Measurements from ENCODE around the gene LAMA5. TPM values are rescaled to one million over a fixed set of nuclear protein-coding genes. Genes with fewer than 3 reads are reported as not detected.
A peak's percentile ranks its signal among the peaks of the same experiment; 100 is the strongest.

Gene LAMA5
- total and polyA plus RNA-seq, 7 donors: 1.8 to 409 (median 56.5) TPM

DNA sequence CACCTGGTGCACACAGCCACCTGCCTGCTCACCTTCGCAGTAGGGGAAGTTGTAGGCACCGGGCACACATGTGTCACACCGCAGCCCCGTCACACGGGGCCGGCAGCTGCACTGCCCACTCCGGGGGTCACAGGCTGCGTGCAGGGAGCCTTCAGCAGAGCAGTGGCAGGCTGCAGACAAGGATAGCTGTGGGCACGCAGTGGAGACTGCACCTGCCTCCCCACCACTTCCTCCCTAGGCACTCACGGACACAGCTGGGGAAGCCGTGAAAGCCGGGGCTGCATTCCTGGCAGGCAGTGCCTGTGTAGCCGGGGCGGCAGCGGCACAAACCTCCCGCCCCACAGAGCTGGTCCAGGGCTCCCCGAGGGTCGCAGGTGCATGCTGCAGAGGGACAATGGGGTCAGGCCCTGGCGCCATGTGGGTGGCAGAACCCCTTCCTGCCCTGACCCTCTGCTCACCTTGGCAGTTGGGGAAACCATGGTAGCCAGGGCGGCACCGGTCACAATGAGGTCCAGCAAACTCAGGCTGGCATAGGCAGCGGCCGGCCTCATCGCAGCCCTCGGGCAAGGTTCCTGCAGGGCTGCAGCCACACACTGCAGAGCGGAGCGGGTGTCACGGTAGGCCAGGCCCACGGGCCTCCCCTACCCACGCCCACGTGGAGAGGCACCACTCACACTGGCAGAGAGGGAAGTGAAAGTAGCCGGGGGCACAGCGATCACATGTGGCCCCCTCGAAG, 29.4 kb downstream of the LAMA5 start:
- WGBS, 2 donors: 71 to 81% methylated on average over 34 of the region's 34 CpGs
- Histone ChIP-seq H3K27me3 (no peaks in the 10 kb centered on the region), H3K36me3 (peaks cover 51 to 99% (median 62%) of the 10 kb centered on the region in 4 donors)

DNA sequence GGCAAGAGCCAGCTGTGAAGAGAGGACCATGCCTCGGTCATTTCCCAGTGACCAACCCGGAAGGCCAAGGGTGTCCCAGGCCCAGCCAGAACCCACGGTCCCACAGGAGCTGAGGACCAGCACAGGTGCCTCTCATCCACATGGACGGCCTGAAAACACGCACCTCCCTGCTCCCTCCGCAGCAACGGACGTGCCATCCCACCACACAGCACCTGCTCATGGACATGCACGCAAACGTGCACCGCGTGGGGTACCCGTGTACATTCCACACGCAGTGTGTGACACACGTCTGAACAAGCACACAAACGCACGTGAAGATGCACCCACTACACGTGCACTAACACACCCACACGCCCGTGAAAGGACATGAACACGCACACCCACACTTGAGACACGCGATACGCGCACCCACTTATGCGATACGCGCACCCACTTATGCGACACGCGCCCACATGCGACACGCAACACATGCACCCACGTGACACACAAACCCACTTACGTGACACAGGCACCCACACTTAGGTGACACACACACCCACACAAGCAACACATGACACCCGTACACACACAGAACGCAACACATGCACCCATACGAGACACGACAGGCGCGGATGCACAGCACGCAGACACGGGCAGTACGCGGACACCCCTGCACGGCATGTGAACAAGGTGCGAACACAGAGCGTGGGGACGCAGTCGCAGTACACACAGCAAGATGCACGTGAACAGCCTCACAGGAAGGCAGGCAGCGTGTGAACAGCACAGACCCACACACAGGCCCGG, 30.1 kb downstream of the LAMA5 start:
- Histone ChIP-seq H3K4me3 (no peak overlapping the region), H3K27ac (peak overlapping the region in 3 of 4 donors; percentile 13 to 48 (median 41)), H3K27me3 (no peaks in the 10 kb centered on the region), H3K36me3 (peaks cover 51 to 99% (median 70%) of the 10 kb centered on the region in 4 donors), H3K4me1 (no peaks in the 10 kb centered on the region), H3K9me3 (no peaks in the 10 kb centered on the region)
- no peak for TF ChIP-seq POLR2AphosphoS5 (IDR thresholded peaks at IDR 0.05)
- DNase-seq: no peak
- intact Hi-C loops (cut with DNase I): no loop called here
- 92 to 93% methylated on average over 53 of the region's 53 CpGs for WGBS, 2 donors

More for the DNA sequence above, 29.4 kb downstream of the LAMA5 start:
- no peak overlapping the region for H3K4me3 ChIP-seq
- no peak for DNase-seq
- intact Hi-C loops (cut with DNase I): no loop called here
- TF ChIP-seq POLR2AphosphoS5 (IDR thresholded peaks at IDR 0.05): no peak
- no peak for TF ChIP-seq EP300 (IDR thresholded peaks at IDR 0.05)
- TF ChIP-seq, protein P1, sequence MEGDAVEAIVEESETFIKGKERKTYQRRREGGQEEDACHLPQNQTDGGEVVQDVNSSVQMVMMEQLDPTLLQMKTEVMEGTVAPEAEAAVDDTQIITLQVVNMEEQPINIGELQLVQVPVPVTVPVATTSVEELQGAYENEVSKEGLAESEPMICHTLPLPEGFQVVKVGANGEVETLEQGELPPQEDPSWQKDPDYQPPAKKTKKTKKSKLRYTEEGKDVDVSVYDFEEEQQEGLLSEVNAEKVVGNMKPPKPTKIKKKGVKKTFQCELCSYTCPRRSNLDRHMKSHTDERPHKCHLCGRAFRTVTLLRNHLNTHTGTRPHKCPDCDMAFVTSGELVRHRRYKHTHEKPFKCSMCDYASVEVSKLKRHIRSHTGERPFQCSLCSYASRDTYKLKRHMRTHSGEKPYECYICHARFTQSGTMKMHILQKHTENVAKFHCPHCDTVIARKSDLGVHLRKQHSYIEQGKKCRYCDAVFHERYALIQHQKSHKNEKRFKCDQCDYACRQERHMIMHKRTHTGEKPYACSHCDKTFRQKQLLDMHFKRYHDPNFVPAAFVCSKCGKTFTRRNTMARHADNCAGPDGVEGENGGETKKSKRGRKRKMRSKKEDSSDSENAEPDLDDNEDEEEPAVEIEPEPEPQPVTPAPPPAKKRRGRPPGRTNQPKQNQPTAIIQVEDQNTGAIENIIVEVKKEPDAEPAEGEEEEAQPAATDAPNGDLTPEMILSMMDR (IDR thresholded peaks at IDR 0.05): no peak
- TF ChIP-seq POLR2A (IDR thresholded peaks at IDR 0.05): no peak
- no peaks in the 10 kb centered on the region for H3K9me3 ChIP-seq
- no peaks in the 10 kb centered on the region for H3K4me1 ChIP-seq
- peak overlapping the region in 3 of 4 donors; percentile 13 to 48 (median 27) for H3K27ac ChIP-seq

DNA sequence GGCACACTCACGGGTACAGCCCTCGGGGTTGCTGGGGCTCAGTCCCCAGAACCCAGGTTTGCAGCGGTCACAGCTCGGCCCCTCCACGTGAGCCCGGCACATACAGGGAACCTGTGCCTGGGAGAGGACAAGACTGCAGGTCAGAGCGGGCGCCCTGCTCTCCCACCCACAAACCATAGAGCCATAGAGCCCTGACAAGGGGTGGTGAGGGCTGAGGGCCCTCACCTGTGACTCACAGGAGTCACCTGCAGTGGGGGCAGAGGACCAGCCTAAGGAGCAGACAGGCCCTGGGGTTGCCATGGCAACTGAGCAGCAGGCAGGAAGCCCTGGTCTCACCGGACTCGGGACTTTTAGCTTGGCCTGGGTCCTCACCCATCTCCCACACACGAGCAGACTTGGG, 30.8 kb downstream of the LAMA5 start:
- 84 to 85% methylated on average over 11 of the region's 11 CpGs for WGBS, 2 donors
- intact Hi-C loops (cut with DNase I): no loop called here
- Histone ChIP-seq H3K27ac (peak overlapping the region in 1 of 4 donors; percentile 41), H3K36me3 (peaks cover 55 to 99% (median 76%) of the 10 kb centered on the region in 4 donors), H3K9me3 (no peaks in the 10 kb centered on the region), H3K4me1 (no peaks in the 10 kb centered on the region), H3K27me3 (no peaks in the 10 kb centered on the region), H3K4me3 (no peak overlapping the region)
- DNase-seq: no peak
- TF ChIP-seq EP300 (IDR thresholded peaks at IDR 0.05): no peak

DNA sequence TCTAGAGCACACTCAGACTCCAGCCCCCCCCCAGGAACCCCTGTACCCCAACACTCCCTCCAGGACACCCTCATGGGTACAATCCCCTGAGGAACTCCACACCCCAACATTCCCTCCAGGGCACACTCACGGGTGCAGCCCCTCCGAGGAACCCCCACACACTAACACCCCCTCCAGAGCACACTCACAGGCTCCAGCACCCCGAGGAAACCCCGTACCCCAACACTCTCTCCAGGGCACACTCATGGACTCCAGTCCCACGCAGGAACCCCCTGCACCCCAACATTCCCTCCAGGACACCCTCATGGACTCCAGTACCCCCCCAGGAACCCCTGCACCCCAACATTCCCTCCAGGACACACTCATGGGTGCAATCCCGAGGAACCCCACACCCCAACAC, 31.6 kb downstream of the LAMA5 start:
- DNase-seq: no peak
- no peak for TF ChIP-seq EP300 (IDR thresholded peaks at IDR 0.05)
- no peak overlapping the region for H3K4me3 ChIP-seq
- peaks cover 60 to 99% (median 81%) of the 10 kb centered on the region in 4 donors for H3K36me3 ChIP-seq
- 90 to 94% methylated on average over 6 of the region's 6 CpGs for WGBS, 2 donors
- H3K27ac ChIP-seq: peak overlapping the region in 1 of 4 donors; percentile 41
- no peaks in the 10 kb centered on the region for H3K4me1 ChIP-seq
- H3K9me3 ChIP-seq: no peaks in the 10 kb centered on the region
- H3K27me3 ChIP-seq: no peaks in the 10 kb centered on the region
- intact Hi-C loops (cut with DNase I): no loop called here

DNA sequence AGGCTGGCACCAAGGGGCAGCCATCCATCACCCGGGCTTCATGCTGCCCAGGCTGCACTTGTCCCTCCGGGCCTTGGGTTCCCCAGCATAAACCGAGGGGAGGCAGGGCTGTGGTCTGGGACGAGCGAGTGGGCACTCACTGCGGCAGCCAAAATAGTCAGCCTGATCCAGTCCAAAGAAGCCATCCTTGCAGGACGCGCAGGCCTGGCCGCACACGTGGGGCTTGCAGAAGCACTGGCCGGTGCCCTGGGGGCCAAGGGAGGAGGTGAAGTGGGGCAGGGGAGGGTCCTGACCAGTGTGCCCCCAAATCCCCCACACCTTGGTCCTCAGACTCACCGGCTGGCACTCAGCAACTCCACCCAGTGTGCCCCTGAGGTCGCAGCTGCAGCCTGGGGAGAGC, 32.2 kb downstream of the LAMA5 start:
- peaks cover 66 to 99% (median 86%) of the 10 kb centered on the region in 4 donors for H3K36me3 ChIP-seq

More for the DNA sequence above, 32.2 kb downstream of the LAMA5 start:
- 90 to 92% methylated on average over 13 of the region's 13 CpGs for WGBS, 2 donors
- intact Hi-C loops (cut with DNase I): no loop called here
- Histone ChIP-seq H3K4me3 (no peak overlapping the region), H3K27me3 (no peaks in the 10 kb centered on the region), H3K27ac (no peak overlapping the region), H3K9me3 (no peaks in the 10 kb centered on the region), H3K4me1 (no peaks in the 10 kb centered on the region)
- DNase-seq: no peak
- TF ChIP-seq, protein P1 (IDR thresholded peaks at IDR 0.05): no peak
- no peak for TF ChIP-seq EP300 (IDR thresholded peaks at IDR 0.05)
- no peak for TF ChIP-seq POLR2AphosphoS5 (IDR thresholded peaks at IDR 0.05)
- no peak for TF ChIP-seq POLR2A (IDR thresholded peaks at IDR 0.05)

Measured in sigmoid colon (tissue), 7 donors.